Sigmoid colon (tissue), 4 donors: Measurements from ENCODE around the gene GALNT18.

Source experiments
- CTCF ChIP-seq, 4 experiments: fragments of 450-650 bp in 3 of 4; fragments of 200-600 bp in 1 of 4; IDR thresholded peaks; one replicate each; pipeline ENCODE4 v1.5.1; 2016 to 2019; ENCODE audit warnings: antibody characterized with exemption in 4 of 4, mild to moderate bottlenecking in 3 of 4, moderate library complexity in 2 of 4
- EP300 ChIP-seq, 4 donors: sonication (generic); formaldehyde crosslinking; IDR thresholded peaks; one replicate each; pipeline ENCODE4 v1.6.1; 2017; ENCODE audit warnings: antibody characterized with exemption in 4 of 4
- POLR2A ChIP-seq, 2 donors: fragments of 450-650 bp; IDR thresholded peaks; one replicate each; pipeline ENCODE4 v1.6.1; 2016; ENCODE audit warnings: antibody characterized with exemption in 2 of 2, mild to moderate bottlenecking in 2 of 2, moderate library complexity in 2 of 2
- POLR2AphosphoS5 ChIP-seq, 4 donors: sonication (generic); formaldehyde crosslinking; IDR thresholded peaks; one replicate each; pipeline ENCODE4 v1.6.1; 2017; ENCODE audit warnings: antibody characterized with exemption in 4 of 4

DNA sequence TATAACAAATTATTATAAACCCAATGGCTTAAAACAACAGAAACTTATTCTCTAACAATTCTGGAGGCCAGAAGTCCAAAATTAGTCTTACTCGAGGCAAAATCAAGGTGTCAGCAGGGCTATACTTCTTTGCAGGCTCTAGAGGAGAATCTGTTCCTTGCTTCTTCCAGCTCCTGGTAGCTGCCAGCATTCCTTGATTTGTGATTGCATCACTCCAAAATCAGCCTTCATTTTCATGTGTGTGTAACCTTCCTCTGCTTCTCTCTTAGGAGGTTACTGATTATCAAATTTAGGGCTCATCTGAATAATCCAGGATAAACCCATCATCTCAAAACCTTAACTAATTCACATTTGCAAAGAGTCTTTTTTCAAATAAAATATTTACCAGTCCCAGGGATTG is 23.6 kb downstream of the GALNT18 start:
- TF ChIP-seq POLR2AphosphoS5 (IDR thresholded peaks at IDR 0.05) (no peak), EP300 (IDR thresholded peaks at IDR 0.05) (no peak), CTCF (IDR thresholded peaks at IDR 0.05) (no peak), POLR2A (IDR thresholded peaks at IDR 0.05) (no peak)
